CD4-positive, alpha-beta T cell (primary cell): ENCODE measurements around the gene NTN1. TPM values are rescaled to one million over a fixed set of nuclear protein-coding genes. Genes with fewer than 3 reads are reported as not detected.

Experiments used
- ATAC-seq: fragments of 200-7000 bp; cut with Tn5 transposase; one replicate; pipeline ENCODE4 v1.10.0; 2022; ENCODE audit warnings: mild to moderate bottlenecking; ENCODE audit not compliant: poor library complexity
- CTCF ChIA-PET: fragments of 350-600 bp; sonication (Branson Sonifier 250); formaldehyde crosslinking; loops from one replicate; lab custom pipeline; 2021; ENCODE audit warnings: antibody characterized with exemption, inconsistent platforms; lab: Charles Lee
- POLR2A ChIA-PET: fragments of 350-600 bp; sonication (Branson Sonifier 250); formaldehyde crosslinking; loops from one replicate; lab custom pipeline; 2021; ENCODE audit warnings: antibody characterized with exemption, inconsistent platforms; lab: Charles Lee
- DNase-seq, 14 experiments: peaks; one replicate each; pipeline ENCODE4 v3.0.0-alpha.2; 2013 to 2020; ENCODE audit warnings: mixed read lengths in 2 of 14
- H3K27ac ChIP-seq, 2 donors: one replicate each; pipeline versions ENCODE4 v1.5.1 to v1.7.0; 2013; ENCODE audit warnings: low read length in 2 of 2, low read depth in 1 of 2, mild to moderate bottlenecking in 1 of 2
- H3K27me3 ChIP-seq, 2 experiments: 1 replicate in 1 of 2; 2 replicates in 1 of 2; pipeline versions ENCODE4 v1.6.1 to v1.7.0; 2013; ENCODE audit warnings: low read length in 2 of 2, control low read depth in 1 of 2, mild to moderate bottlenecking in 1 of 2, moderate library complexity in 1 of 2; ENCODE audit not compliant: insufficient read depth in 2 of 2, control insufficient read depth in 1 of 2
- H3K36me3 ChIP-seq: one replicate; pipeline ENCODE4 v1.6.1; 2013; ENCODE audit warnings: low read length, control low read depth; ENCODE audit not compliant: insufficient read depth
- H3K4me1 ChIP-seq: one replicate; pipeline ENCODE4 v1.6.1; 2013; ENCODE audit warnings: low read length, control low read depth; ENCODE audit not compliant: insufficient read depth
- H3K4me3 ChIP-seq: one replicate; pipeline ENCODE4 v1.5.1; 2013; ENCODE audit warnings: mild to moderate bottlenecking, low read length, moderate library complexity
- H3K9me3 ChIP-seq, 2 experiments: 1 replicate in 1 of 2; 2 replicates in 1 of 2; pipeline versions ENCODE4 v1.6.1 to v1.7.0; 2013; ENCODE audit warnings: low read length in 2 of 2, mild to moderate bottlenecking in 2 of 2, control low read depth in 1 of 2, moderate library complexity in 1 of 2; ENCODE audit not compliant: control insufficient read depth in 1 of 2, insufficient read depth in 1 of 2
- H3K27ac Mint-ChIP-seq: one replicate; pipeline ENCODE4 v1.8.0; 2020; ENCODE audit warnings: mixed read lengths
- H3K27me3 Mint-ChIP-seq: one replicate; pipeline ENCODE4 v1.8.0; 2021; ENCODE audit warnings: mixed read lengths
- H3K36me3 Mint-ChIP-seq: one replicate; pipeline ENCODE4 v1.8.0; 2021; ENCODE audit warnings: low read depth, mixed read lengths
- H3K4me1 Mint-ChIP-seq: one replicate; pipeline ENCODE4 v1.8.0; 2021; ENCODE audit warnings: low read depth, mixed read lengths
- H3K4me3 Mint-ChIP-seq: one replicate; pipeline ENCODE4 v1.8.0; 2020; ENCODE audit warnings: mild to moderate bottlenecking, mixed read lengths
- H3K9me3 Mint-ChIP-seq: one replicate; pipeline ENCODE4 v1.8.0; 2020; ENCODE audit warnings: mixed read lengths
- intact Hi-C, 2 experiments: fragments of 100-400 bp; cut with DNase I in 1 of 2; cut with micrococcal nuclease in 1 of 2; formaldehyde crosslinking; loops; one replicate each; pipeline versions ENCODE4 v1.15.1 to v1.9.0; 2023 to 2025; cut with DNase I, micrococcal nuclease
- total RNA-seq, 174 experiments: library from RNA in 2 of 174; stranded (reverse) in 2 of 174; gene quantifications; one replicate each; pipeline ENCODE4 v1.2.3 and lab custom pipeline; 2021 to 2026
- TF ChIP-seq, protein P1 (sequence below): fragments of 200-600 bp; IDR thresholded peaks from one replicate; pipeline ENCODE4 v1.8.0; 2022; ENCODE audit warnings: antibody characterized with exemption, mild to moderate bottlenecking

Gene NTN1
- total RNA-seq, 2 experiments from 2014 or later = 0.08 to 0.14 TPM

GRCh38 chr17:9053406-9053805 is 32.1 kb downstream of the NTN1 start:
- TF ChIP-seq, protein P1, sequence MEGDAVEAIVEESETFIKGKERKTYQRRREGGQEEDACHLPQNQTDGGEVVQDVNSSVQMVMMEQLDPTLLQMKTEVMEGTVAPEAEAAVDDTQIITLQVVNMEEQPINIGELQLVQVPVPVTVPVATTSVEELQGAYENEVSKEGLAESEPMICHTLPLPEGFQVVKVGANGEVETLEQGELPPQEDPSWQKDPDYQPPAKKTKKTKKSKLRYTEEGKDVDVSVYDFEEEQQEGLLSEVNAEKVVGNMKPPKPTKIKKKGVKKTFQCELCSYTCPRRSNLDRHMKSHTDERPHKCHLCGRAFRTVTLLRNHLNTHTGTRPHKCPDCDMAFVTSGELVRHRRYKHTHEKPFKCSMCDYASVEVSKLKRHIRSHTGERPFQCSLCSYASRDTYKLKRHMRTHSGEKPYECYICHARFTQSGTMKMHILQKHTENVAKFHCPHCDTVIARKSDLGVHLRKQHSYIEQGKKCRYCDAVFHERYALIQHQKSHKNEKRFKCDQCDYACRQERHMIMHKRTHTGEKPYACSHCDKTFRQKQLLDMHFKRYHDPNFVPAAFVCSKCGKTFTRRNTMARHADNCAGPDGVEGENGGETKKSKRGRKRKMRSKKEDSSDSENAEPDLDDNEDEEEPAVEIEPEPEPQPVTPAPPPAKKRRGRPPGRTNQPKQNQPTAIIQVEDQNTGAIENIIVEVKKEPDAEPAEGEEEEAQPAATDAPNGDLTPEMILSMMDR = no peak
- Mint-ChIP-seq H3K4me1 (no peaks in the 10 kb centered on the region), H3K36me3 (no peaks in the 10 kb centered on the region), H3K9me3 (no peaks in the 10 kb centered on the region), H3K27ac (no peak overlapping the region), H3K27me3 (peaks cover 10% of the 10 kb centered on the region), H3K4me3 (no peak overlapping the region)
- peaks cover 2 to 5% of the 10 kb centered on the region in 2 experiments for H3K27me3 ChIP-seq
- H3K9me3 ChIP-seq = peaks cover 0 to 5% of the 10 kb centered on the region in 2 experiments
- ATAC-seq (no peak), DNase-seq (no peak)
- CTCF ChIA-PET = no interaction called here
- H3K4me1 ChIP-seq = no peaks in the 10 kb centered on the region
- intact Hi-C loops = no loop called here
- H3K36me3 ChIP-seq = no peaks in the 10 kb centered on the region
- no peak overlapping the region for H3K27ac ChIP-seq
- no peak overlapping the region for H3K4me3 ChIP-seq
- POLR2A ChIA-PET = no interaction called here

GRCh38 chr17:9054126-9054975 is 33.0 kb downstream of the NTN1 start:
- H3K27me3 ChIP-seq = peaks cover 2 to 5% of the 10 kb centered on the region in 2 experiments
- ATAC-seq = no peak
- no peaks in the 10 kb centered on the region for H3K4me1 ChIP-seq
- H3K27ac ChIP-seq = no peak overlapping the region
- TF ChIP-seq, protein P1 = no peak
- no peak overlapping the region for H3K27ac Mint-ChIP-seq
- ChIA-PET CTCF (no interaction called here), POLR2A (no interaction called here)
- H3K9me3 ChIP-seq = no peaks in the 10 kb centered on the region
- H3K36me3 ChIP-seq = no peaks in the 10 kb centered on the region
- H3K4me3 Mint-ChIP-seq = no peak overlapping the region
- no peaks in the 10 kb centered on the region for H3K36me3 Mint-ChIP-seq
- H3K4me3 ChIP-seq = no peak overlapping the region
- peaks cover 10% of the 10 kb centered on the region for H3K27me3 Mint-ChIP-seq
- H3K4me1 Mint-ChIP-seq = no peaks in the 10 kb centered on the region
- DNase-seq = no peak
- no peaks in the 10 kb centered on the region for H3K9me3 Mint-ChIP-seq
- intact Hi-C loops = no loop called here

- no peaks in the 10 kb centered on the region for H3K9me3 Mint-ChIP-seq
- no peak overlapping the region for H3K27ac ChIP-seq
- H3K4me3 ChIP-seq = no peak overlapping the region
- no peaks in the 10 kb centered on the region for H3K36me3 ChIP-seq
- H3K4me3 Mint-ChIP-seq = no peak overlapping the region
- ATAC-seq = no peak
- H3K27me3 ChIP-seq = peaks cover 2 to 5% of the 10 kb centered on the region in 2 experiments
- no peak overlapping the region for H3K27ac Mint-ChIP-seq
- peaks cover 6% of the 10 kb centered on the region for H3K27me3 Mint-ChIP-seq
- ChIA-PET CTCF (no interaction called here), POLR2A (no interaction called here)
- H3K36me3 Mint-ChIP-seq = no peaks in the 10 kb centered on the region
- no peak for DNase-seq
- intact Hi-C loops = no loop called here
- no peaks in the 10 kb centered on the region for H3K4me1 Mint-ChIP-seq
- no peaks in the 10 kb centered on the region for H3K9me3 ChIP-seq
- TF ChIP-seq, protein P1 = no peak
- H3K4me1 ChIP-seq = no peaks in the 10 kb centered on the region
Observed at GRCh38 chr17:9055281-9055680, 34.0 kb downstream of the NTN1 start.
